ENCODE measurements around the gene ATP11C.

Gene ATP11C

DNA sequence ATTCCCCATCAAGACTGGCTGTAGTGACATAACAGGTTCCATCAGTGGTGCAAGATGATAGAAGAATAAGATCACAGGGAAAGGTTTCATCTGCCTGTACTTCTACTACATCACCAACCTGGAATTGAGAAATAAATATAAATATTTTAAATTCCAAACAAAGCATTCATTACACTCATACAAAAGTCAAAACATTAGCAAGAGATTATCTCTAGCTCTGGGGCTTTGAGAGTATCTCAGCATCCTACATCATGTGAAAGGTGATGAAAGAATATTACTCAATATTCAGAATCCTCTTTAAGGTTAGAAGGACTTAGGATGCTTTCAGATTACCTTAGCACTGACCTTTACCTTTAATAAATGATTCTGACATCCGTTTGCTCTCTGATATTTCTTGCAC, 128.4 kb downstream of the ATP11C start:
- Histone ChIP-seq H4K91ac (ENCODE audit: low read depth, low read length) (no peak overlapping the region), H2AFZ (ENCODE audit: insufficient read depth, low read length, poor library complexity) (no peak overlapping the region), H4K12ac (ENCODE audit: low read depth, low read length) (no peak overlapping the region), H3K36me3 (ENCODE audit: control insufficient read depth in 1 of 2, insufficient read depth in 2 of 2, low read length in 2 of 2) (no peaks in the 10 kb centered on the region), H3K79me2 (ENCODE audit: control insufficient read depth, insufficient read depth, low read length, poor library complexity) (no peaks in the 10 kb centered on the region), H3K9me3 (ENCODE audit: insufficient read depth, low read depth, low read length) (no peaks in the 10 kb centered on the region), H3K23ac (ENCODE audit: low read length) (no peak overlapping the region), H2BK120ac (ENCODE audit: insufficient read depth, low read length, poor library complexity) (no peak overlapping the region), H4K8ac (ENCODE audit: low read depth, low read length) (no peak overlapping the region), H2AK5ac (ENCODE audit: low read length) (no peak overlapping the region), H3K4me2 (ENCODE audit: low read length) (no peak overlapping the region), H2BK5ac (ENCODE audit: low read depth, low read length, poor library complexity) (no peak overlapping the region), H3K4me3 (ENCODE audit: low read depth, low read length) (no peak overlapping the region), H3K27ac (ENCODE audit: low read depth, low read length) (no peak overlapping the region), H3K18ac (ENCODE audit: low read length) (no peak overlapping the region), H3K4me1 (ENCODE audit: control insufficient read depth in 1 of 2, insufficient read depth in 2 of 2, low read length in 2 of 2) (no peaks in the 10 kb centered on the region), H3K14ac (ENCODE audit: low read length) (no peak overlapping the region), H2BK12ac (ENCODE audit: low read length) (no peak overlapping the region), H3K4ac (ENCODE audit: low read depth, low read length) (no peak overlapping the region), H3K27me3 (ENCODE audit: insufficient read depth, low read length) (no peaks in the 10 kb centered on the region), H3K9ac (ENCODE audit: low read length) (no peak overlapping the region), H3K79me1 (ENCODE audit: low read length) (no peaks in the 10 kb centered on the region)
- peak in 1 of 2 donors; percentile 62 for DNase-seq
- WGBS (ENCODE audit: extremely low coverage, insufficient coverage, insufficient read length) = no CpG with 5 or more reads among the region's 1 CpG

DNA sequence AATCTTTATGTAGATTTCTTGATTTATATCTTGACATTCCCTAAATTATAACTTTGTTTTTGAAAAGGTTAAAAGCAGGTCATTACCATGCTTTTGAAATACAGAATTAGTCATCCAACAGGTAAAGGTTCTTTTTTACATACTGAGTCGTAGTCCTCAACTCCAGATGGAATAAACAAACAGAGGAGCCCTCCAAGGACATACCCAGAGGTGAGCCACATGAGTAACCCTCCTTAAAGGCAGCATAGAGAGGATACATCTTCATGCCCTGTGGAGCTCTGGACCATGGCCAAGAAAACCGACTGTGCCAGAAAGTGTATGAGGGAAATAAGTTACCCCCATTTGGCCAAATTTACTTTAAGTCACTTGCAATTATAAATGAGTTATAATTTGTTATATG, 129.6 kb downstream of the ATP11C start:
- no peak overlapping the region for H3K18ac ChIP-seq (ENCODE audit: low read length)
- no peaks in the 10 kb centered on the region for H3K79me1 ChIP-seq (ENCODE audit: low read length)
- H2AK5ac ChIP-seq (ENCODE audit: low read length) = no peak overlapping the region
- H3K23ac ChIP-seq (ENCODE audit: low read length) = no peak overlapping the region
- DNase-seq = no peak
- H3K79me2 ChIP-seq (ENCODE audit: control insufficient read depth, insufficient read depth, low read length, poor library complexity) = no peaks in the 10 kb centered on the region
- no peak overlapping the region for H3K4ac ChIP-seq (ENCODE audit: low read depth, low read length)
- H2BK120ac ChIP-seq (ENCODE audit: insufficient read depth, low read length, poor library complexity) = no peak overlapping the region
- no peak overlapping the region for H3K9ac ChIP-seq (ENCODE audit: low read length)
- H3K4me2 ChIP-seq (ENCODE audit: low read length) = no peak overlapping the region
- WGBS (ENCODE audit: extremely low coverage, insufficient coverage, insufficient read length) = no CpG with 5 or more reads among the region's 2 CpGs
- H3K4me1 ChIP-seq (ENCODE audit: control insufficient read depth in 1 of 2, insufficient read depth in 2 of 2, low read length in 2 of 2) = no peaks in the 10 kb centered on the region
- no peak overlapping the region for H4K12ac ChIP-seq (ENCODE audit: low read depth, low read length)
- no peak overlapping the region for H2BK12ac ChIP-seq (ENCODE audit: low read length)
- no peak overlapping the region for H2AFZ ChIP-seq (ENCODE audit: insufficient read depth, low read length, poor library complexity)
- H3K9me3 ChIP-seq (ENCODE audit: insufficient read depth, low read depth, low read length) = no peaks in the 10 kb centered on the region
- H3K36me3 ChIP-seq (ENCODE audit: control insufficient read depth in 1 of 2, insufficient read depth in 2 of 2, low read length in 2 of 2) = no peaks in the 10 kb centered on the region
- no peak overlapping the region for H4K8ac ChIP-seq (ENCODE audit: low read depth, low read length)
- H4K91ac ChIP-seq (ENCODE audit: low read depth, low read length) = no peak overlapping the region
- no peak overlapping the region for H2BK5ac ChIP-seq (ENCODE audit: low read depth, low read length, poor library complexity)
- no peak overlapping the region for H3K27ac ChIP-seq (ENCODE audit: low read depth, low read length)
- H3K4me3 ChIP-seq (ENCODE audit: low read depth, low read length) = no peak overlapping the region
- no peaks in the 10 kb centered on the region for H3K27me3 ChIP-seq (ENCODE audit: insufficient read depth, low read length)
- no peak overlapping the region for H3K14ac ChIP-seq (ENCODE audit: low read length)

DNA sequence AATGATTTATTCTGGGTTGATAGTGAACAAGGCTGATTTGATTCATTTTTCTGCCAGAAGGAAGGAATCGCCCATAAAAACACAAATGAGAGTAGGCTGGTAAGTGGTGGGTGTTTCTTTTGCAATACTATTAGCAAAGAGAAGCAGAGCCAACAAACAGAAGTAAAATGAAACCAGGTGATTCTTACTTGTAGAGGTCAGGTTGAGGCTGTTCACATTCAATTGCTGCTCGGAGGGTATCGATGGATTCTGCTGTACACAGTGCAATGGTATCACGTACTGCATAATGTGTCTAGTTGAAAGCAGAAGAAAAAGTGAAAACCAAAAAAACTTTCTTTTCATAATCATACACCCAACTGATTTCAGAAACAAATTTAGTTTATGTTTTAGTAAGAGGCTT, 130.8 kb downstream of the ATP11C start:
- H4K91ac ChIP-seq (ENCODE audit: low read depth, low read length) = no peak overlapping the region
- no peaks in the 10 kb centered on the region for H3K79me2 ChIP-seq (ENCODE audit: control insufficient read depth, insufficient read depth, low read length, poor library complexity)
- no peak overlapping the region for H4K12ac ChIP-seq (ENCODE audit: low read depth, low read length)
- no peaks in the 10 kb centered on the region for H3K79me1 ChIP-seq (ENCODE audit: low read length)
- no peaks in the 10 kb centered on the region for H3K36me3 ChIP-seq (ENCODE audit: control insufficient read depth in 1 of 2, insufficient read depth in 2 of 2, low read length in 2 of 2)
- DNase-seq = no peak
- no peaks in the 10 kb centered on the region for H3K9me3 ChIP-seq (ENCODE audit: insufficient read depth, low read depth, low read length)
- no peak overlapping the region for H3K4ac ChIP-seq (ENCODE audit: low read depth, low read length)
- no peak overlapping the region for H2AFZ ChIP-seq (ENCODE audit: insufficient read depth, low read length, poor library complexity)
- no CpG with 5 or more reads among the region's 4 CpGs for WGBS (ENCODE audit: extremely low coverage, insufficient coverage, insufficient read length)
- H3K4me1 ChIP-seq (ENCODE audit: control insufficient read depth in 1 of 2, insufficient read depth in 2 of 2, low read length in 2 of 2) = no peaks in the 10 kb centered on the region
- H2BK120ac ChIP-seq (ENCODE audit: insufficient read depth, low read length, poor library complexity) = no peak overlapping the region
- no peak overlapping the region for H3K14ac ChIP-seq (ENCODE audit: low read length)
- no peak overlapping the region for H2BK5ac ChIP-seq (ENCODE audit: low read depth, low read length, poor library complexity)
- no peak overlapping the region for H2AK5ac ChIP-seq (ENCODE audit: low read length)
- H2BK12ac ChIP-seq (ENCODE audit: low read length) = no peak overlapping the region
- no peak overlapping the region for H3K18ac ChIP-seq (ENCODE audit: low read length)
- no peak overlapping the region for H3K23ac ChIP-seq (ENCODE audit: low read length)
- H3K4me3 ChIP-seq (ENCODE audit: low read depth, low read length) = no peak overlapping the region
- no peaks in the 10 kb centered on the region for H3K27me3 ChIP-seq (ENCODE audit: insufficient read depth, low read length)
- no peak overlapping the region for H3K27ac ChIP-seq (ENCODE audit: low read depth, low read length)
- H3K9ac ChIP-seq (ENCODE audit: low read length) = no peak overlapping the region
- H4K8ac ChIP-seq (ENCODE audit: low read depth, low read length) = no peak overlapping the region
- no peak overlapping the region for H3K4me2 ChIP-seq (ENCODE audit: low read length)

DNA sequence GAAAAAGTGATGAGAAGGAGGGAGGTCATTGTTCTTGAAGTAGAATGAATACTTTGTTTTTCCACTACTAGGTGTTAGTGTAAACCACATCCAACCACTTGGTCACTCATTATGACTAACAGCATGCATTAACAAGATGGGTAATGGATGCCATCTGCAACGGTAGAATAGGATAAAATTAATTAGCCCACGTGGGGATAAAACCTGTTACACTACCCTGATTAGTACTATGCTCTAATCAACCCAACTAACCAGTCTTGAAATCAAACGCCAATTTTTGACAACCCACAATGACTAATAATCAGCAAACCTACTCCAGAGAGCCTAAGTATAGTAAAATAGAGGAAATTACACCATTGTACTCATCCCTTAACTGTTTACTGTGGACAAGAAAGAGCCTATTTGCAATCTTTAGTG, 131.4 kb downstream of the ATP11C start:
- no peaks in the 10 kb centered on the region for H3K79me1 ChIP-seq (ENCODE audit: low read length)
- H3K79me2 ChIP-seq (ENCODE audit: control insufficient read depth, insufficient read depth, low read length, poor library complexity) = no peaks in the 10 kb centered on the region
- H3K4ac ChIP-seq (ENCODE audit: low read depth, low read length) = no peak overlapping the region
- no peak overlapping the region for H2BK5ac ChIP-seq (ENCODE audit: low read depth, low read length, poor library complexity)
- no peaks in the 10 kb centered on the region for H3K9me3 ChIP-seq (ENCODE audit: insufficient read depth, low read depth, low read length)
- no peak overlapping the region for H2AFZ ChIP-seq (ENCODE audit: insufficient read depth, low read length, poor library complexity)
- H2AK5ac ChIP-seq (ENCODE audit: low read length) = no peak overlapping the region
- H3K14ac ChIP-seq (ENCODE audit: low read length) = no peak overlapping the region
- no peak overlapping the region for H3K4me2 ChIP-seq (ENCODE audit: low read length)
- H3K18ac ChIP-seq (ENCODE audit: low read length) = no peak overlapping the region
- H4K8ac ChIP-seq (ENCODE audit: low read depth, low read length) = no peak overlapping the region
- no peak overlapping the region for H4K91ac ChIP-seq (ENCODE audit: low read depth, low read length)
- no CpG with 5 or more reads among the region's 3 CpGs for WGBS (ENCODE audit: extremely low coverage, insufficient coverage, insufficient read length)
- no peak overlapping the region for H3K23ac ChIP-seq (ENCODE audit: low read length)
- no peaks in the 10 kb centered on the region for H3K36me3 ChIP-seq (ENCODE audit: control insufficient read depth in 1 of 2, insufficient read depth in 2 of 2, low read length in 2 of 2)
- H2BK12ac ChIP-seq (ENCODE audit: low read length) = no peak overlapping the region
- no peak overlapping the region for H2BK120ac ChIP-seq (ENCODE audit: insufficient read depth, low read length, poor library complexity)
- DNase-seq = no peak
- H3K9ac ChIP-seq (ENCODE audit: low read length) = no peak overlapping the region
- no peaks in the 10 kb centered on the region for H3K27me3 ChIP-seq (ENCODE audit: insufficient read depth, low read length)
- no peak overlapping the region for H3K4me3 ChIP-seq (ENCODE audit: low read depth, low read length)
- H4K12ac ChIP-seq (ENCODE audit: low read depth, low read length) = no peak overlapping the region
- no peaks in the 10 kb centered on the region for H3K4me1 ChIP-seq (ENCODE audit: control insufficient read depth in 1 of 2, insufficient read depth in 2 of 2, low read length in 2 of 2)
- no peak overlapping the region for H3K27ac ChIP-seq (ENCODE audit: low read depth, low read length)
